ENCODE data around the gene PHYH.

DNA sequence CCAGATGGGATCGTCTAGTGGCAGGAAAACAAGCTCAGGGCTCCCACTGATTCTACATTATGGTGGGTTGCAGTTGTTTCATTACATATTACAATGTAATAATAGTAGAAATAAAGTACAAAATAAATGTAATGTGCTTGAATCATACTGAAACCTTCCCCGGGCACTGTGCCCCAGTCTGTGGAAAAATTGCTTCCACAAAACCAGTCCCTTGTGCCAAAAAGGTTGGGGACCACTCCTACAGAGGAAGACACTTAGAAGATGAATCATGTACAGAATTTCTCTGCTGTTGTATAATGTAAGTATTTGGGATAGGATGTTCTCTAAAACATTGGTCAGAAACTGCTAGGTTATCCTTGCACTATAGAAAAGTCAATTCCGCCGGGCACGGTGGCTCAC is 11.3 kb upstream of the PHYH start:
- TF ChIP-seq CTCF (conservative IDR thresholded peaks at IDR 0.05) = no peak
- no peak for TF ChIP-seq ZFX (IDR thresholded peaks at IDR 0.05)

Data from C4-2B (cell line).